ENCODE results near the gene NOSIP. TPM values are rescaled to one million over a fixed set of nuclear protein-coding genes. Genes with fewer than 3 reads are reported as not detected.

Gene NOSIP
- total RNA-seq, 1 donor from 2014 or later = 105 TPM

DNA sequence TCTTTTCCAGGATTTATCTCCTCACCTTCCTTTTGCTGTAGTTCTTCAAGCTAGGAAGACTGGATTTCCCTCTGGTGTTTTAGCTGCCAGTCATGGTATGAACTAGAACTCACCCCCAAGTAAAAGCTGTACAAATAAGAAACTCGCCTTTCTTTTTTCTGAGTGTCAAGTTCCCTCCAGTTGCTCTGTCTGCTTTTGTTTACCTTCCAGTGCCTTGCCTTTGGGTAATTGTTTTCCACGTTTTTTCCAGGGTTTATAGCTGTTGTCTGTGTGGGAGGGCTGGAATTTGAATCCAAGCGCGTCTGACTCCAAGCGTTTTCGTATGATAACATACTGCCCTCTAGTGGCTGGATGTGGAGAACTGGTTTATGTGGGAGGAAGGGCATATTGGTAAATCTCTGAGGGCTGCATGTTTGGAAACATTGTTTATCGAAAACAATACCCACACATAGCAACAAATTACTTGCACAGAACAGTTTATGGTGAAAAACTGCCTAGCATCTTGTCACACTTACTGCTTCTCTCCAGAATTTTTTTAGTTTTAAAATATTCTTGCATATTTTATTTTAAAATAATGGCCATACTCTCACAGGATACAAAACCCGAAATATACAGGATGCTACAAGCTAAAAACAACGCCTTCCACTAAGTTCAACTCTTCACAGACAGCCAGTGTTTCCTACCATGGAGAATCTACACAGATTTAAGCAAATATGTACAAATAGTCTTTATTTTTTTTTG lies 33.4 kb downstream of the NOSIP start:
- peak; percentile 86 to 92 for DNase-seq (ENCODE audit: low read depth in 2 of 2)

DNA sequence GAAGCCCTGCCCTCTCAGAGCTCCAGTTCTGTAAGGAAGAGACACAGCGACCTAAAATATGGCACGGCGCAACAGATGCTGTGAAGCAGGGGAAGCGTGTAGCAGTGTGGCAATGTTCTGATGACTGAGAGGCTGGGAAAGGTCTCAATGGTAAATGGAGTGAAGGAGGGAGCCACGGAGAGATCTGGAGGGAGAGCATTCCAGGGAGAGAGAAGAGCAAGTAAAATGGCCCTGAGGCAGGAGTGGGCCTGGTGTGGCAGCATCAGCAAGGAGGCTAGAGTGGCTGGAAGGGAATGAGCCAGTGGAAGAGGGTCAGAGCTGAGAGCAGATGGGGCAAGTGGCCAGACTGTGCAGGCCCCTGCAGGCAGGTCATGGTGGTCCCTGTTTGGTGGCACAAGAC lies 36.2 kb downstream of the NOSIP start:
- no peak for DNase-seq (ENCODE audit: low read depth in 2 of 2)

DNA sequence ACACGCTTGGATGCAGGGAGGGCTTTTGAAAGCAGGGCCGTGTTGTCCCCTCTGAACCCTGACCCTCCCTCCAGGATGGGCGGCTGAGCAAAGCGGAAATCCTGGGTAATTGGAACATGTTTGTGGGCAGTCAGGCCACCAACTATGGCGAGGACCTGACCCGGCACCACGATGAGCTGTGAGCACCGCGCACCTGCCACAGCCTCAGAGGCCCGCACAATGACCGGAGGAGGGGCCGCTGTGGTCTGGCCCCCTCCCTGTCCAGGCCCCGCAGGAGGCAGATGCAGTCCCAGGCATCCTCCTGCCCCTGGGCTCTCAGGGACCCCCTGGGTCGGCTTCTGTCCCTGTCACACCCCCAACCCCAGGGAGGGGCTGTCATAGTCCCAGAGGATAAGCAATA lies 37.3 kb downstream of the NOSIP start:
- DNase-seq (ENCODE audit: low read depth in 2 of 2) = no peak

DNA sequence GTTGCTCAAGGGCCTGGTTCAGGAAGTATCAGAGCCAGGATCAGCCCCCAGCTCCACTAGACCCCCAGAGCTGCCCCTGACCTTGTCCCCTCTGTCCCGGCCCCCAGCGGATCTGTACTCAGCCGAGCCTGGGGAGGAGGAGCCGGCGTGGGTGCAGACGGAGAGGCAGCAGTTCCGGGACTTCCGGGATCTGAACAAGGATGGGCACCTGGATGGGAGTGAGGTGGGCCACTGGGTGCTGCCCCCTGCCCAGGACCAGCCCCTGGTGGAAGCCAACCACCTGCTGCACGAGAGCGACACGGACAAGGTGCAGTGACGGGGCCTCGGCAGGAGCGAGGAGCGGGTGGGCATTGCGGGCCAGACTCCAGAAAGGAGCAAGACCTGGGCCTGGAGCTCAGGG lies 37.9 kb downstream of the NOSIP start:
- DNase-seq (ENCODE audit: low read depth in 2 of 2) = no peak

DNA sequence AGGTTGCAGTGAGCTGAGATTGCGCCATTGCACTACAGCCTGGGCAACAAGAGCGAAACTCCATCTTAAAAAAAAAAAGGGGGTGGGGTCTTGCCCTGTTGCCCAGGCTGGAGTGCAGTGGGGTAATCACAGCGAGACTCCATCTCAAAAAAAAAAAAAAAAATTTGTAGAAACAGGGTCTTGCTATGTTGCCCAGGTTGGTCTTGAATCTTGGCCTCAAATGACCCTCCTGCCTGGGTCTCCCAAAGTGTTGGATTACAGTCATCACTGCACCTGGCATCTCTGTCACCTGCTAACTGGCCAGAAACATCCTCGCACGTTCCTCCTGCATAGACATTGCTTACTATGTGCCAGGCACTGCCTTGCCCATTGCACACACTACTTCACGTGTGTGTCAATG lies 38.4 kb downstream of the NOSIP start:
- DNase-seq (ENCODE audit: low read depth in 2 of 2) = no peak

DNA sequence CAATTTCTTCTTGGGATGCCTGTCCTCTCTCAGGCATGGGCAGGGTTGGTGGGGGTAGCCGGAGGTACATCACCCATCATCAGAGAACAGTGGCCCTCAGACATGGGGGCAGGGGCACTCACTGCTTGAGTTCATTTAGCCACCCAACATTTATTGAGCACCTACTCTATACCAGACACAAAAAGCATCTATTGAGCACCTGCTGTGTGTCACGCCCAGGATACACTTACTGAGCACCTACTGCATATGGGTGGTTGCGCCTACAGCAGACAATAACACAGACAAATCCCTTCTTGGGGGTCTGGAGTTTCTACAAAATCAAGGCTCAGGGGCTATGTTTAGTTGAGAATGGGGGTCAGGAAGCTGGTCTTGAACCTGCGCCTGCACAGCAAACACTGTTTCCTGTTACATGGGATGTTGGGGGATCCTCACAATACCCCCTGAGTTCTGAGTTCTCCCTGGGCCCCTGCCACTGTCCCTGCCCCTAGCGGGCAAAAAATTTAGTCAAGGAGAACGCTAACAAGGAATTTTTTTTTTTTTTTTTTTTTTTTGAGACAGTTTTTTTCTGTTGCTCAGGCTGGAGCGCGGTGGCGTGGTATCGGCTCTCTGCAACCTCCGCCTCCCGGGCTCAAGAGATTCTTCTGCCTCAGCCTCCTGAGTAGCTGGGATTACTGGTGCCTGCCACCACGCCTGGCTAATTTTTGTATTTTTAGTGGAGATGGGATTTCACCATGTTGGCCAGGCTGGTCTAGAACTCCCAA lies 41.0 kb downstream of the NOSIP start:
- DNase-seq (ENCODE audit: low read depth in 2 of 2) = no peak

DNA sequence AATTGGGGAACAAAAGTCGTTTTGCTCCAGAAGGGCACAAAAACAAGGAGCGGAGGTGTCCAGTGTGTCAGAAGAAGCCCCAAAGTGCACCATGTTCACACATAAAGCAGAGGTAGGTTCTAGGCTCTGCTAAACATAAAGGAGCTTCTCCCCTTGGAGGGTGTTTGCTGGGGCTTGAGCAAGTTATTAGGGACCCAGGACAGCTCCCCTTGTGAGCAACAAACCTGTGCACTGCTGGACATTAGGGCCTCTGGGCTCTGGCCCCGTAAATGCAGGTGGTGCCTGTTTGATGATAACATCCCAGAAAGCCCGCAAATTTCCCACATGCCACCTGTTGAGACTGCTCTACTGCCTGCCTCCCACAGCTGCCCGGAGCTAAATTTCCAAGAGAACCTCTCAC lies 41.7 kb downstream of the NOSIP start:
- no peak for DNase-seq (ENCODE audit: low read depth in 2 of 2)

DNA sequence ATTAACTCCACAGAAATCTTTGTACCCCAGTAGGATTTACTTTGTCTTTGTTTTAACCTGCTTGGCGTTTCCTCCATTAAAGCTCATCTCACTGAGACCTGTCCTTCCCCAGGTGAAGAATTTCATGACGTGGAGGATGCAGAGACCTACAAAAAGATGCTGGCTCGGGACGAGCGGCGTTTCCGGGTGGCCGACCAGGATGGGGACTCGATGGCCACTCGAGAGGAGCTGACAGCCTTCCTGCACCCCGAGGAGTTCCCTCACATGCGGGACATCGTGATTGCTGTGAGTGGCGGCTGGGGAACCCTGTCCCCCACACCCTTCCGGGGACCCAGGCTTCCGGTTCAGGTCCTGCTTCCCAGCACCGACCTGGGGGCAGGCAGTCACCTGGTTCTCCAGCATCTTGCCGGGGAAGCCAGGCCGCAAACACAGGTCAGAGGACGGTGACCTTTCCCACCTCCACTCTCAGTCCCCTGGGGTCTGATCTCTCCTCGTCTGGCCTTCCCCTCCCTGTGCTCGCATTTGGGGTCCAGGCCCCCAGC lies 43.4 kb downstream of the NOSIP start:
- no peak for DNase-seq (ENCODE audit: low read depth in 2 of 2)

DNA sequence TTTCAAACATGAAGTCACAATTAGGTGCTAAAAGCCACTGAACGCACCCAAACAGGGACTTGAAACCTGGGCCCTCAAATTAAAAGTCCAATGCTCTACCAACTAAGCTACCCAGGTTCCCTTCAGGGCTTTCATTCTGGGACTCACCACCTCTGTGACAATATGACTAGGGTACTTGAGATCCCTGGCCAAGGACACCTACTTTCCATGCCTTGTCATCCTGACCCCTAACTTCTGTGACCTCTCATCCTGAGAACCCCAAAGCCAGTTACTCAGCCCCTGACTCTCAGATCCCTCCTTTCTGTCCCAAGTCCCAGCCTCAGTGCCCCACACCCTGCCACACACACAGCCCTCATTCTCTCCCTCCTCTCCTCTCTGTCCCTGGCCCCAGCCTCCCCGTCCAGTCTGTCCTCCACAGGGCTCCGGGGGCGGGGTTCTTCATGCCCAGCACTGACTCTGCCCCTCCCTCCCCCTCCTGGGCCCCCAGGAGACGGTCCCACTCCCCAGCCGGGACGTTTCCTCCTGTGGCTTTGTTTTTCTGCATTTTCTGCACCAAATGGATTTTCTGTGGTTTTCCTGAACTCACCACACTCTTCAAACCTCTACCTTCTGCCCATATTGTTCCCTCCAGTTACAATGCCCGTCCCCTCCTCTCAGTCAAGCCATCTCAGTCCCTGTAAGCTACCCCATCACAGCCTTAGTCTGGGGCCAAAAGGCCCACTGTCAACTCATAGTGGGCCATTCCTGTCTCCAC lies 45.5 kb downstream of the NOSIP start:
- no peak for DNase-seq (ENCODE audit: low read depth in 2 of 2)

DNA sequence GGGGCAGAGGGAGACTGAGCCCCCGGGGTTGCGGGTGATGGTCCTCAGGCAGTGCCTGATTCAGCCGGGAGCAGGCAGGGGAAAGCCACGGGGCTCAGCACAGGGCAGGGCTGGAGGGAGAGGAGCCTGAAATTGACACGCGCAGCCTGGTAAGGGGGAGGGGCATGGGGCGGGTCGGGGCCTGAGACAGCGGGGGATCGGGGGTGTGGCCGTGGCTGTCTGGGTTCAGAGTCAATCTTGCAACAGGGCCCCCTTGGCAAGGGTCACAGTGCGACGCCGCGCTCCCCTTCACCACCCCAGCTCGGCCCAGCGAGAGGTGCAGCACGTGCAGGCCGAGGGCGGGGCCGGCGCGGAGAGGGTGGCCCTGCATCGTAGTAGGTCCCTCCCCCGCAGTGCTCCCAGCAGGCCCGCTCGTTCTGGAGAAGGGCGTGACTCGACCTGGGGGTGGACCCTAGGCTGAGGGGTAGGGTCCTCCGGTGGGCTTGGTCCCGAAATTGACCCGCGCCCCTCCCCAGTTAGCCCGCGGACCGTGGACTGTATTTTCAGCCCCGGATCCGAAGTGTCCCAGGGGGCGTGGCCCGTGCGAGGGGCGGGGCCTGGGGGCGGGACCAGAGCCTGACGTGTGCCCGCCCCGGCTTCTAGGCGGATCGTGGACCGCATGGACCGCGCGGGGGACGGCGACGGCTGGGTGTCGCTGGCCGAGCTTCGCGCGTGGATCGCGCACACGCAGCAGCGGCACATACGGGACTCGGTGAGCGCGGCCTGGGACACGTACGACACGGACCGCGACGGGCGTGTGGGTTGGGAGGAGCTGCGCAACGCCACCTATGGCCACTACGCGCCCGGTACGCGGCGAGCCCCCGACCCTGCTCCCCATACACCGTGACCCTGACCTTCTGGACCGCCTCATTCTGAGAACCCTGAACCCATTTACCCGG lies 46.5 kb downstream of the NOSIP start:
- DNase-seq (ENCODE audit: low read depth in 2 of 2) = peak; percentile 59 to 65

DNA sequence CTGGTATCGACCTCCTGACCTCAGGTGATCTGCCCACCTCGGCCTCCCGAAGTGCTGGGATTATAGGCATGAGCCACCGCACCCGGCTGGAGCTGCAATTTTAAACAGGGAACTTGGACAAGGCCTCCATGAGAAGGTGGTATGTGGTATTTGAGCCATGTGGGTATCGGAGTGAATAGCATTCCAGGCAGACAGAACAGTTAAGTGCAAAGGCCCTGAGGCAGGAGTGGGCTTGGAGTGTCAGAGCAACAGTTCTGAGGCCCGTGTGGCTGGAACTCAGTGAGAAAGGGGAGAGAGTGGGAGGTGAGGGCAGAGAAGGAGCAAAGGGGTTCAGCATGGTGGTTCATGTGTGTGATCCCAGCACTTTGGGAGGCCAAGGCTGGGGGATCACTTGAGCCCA lies 49.6 kb downstream of the NOSIP start:
- DNase-seq (ENCODE audit: low read depth in 2 of 2) = no peak

DNA sequence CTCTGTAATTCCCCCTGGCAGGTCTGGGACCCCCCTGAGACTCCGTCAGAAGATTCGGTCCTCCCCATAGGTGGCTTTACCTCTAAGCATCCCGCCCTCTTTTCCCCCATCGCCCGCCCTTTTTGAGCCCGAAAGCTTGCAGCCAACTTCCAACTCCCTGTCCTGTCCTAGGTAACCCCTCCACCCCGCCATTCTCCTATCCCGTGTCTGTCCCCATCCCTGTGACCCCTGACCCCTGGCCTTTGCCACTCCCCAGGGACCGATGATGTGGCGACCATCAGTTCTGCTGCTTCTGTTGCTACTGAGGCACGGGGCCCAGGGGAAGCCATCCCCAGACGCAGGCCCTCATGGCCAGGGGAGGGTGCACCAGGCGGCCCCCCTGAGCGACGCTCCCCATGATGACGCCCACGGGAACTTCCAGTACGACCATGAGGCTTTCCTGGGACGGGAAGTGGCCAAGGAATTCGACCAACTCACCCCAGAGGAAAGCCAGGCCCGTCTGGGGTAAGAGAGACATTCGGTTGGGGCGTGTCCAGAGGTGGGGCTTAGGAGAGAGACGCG lies 52.1 kb downstream of the NOSIP start:
- DNase-seq (ENCODE audit: low read depth in 2 of 2) = peak in 1 of 2 donors; percentile 67

DNA sequence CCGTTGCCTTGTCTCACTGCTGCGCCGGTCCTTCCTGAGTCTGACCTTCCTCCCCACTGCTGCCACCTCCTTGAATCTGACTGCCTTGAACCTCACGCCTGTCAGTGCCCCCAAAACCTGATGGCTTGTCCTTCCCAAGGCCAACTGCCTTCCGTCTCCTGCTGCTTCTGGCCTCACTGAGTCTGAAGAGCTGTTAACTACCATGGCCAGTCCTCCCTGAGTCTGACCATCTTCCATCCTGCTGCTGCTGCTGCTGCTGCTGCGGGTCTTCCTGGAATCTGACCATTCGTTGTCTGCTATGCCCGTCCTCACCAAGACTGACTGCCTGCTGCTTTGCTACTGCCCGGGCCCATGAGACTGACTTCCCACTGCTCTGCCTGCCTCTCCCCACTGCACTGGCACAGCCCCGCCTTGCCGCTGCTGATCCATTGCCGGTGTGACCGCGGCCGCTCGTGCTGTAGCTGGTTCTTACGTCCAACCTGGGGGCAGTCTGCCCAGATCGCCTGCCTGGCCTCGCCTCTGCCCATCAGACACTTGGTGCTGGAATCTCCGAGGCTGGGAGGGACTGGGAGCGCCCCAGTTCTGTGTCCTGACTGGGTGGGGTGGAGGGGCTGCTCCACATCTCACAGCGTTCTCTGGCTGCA lies 55.4 kb downstream of the NOSIP start:
- DNase-seq (ENCODE audit: low read depth in 2 of 2) = no peak

DNA sequence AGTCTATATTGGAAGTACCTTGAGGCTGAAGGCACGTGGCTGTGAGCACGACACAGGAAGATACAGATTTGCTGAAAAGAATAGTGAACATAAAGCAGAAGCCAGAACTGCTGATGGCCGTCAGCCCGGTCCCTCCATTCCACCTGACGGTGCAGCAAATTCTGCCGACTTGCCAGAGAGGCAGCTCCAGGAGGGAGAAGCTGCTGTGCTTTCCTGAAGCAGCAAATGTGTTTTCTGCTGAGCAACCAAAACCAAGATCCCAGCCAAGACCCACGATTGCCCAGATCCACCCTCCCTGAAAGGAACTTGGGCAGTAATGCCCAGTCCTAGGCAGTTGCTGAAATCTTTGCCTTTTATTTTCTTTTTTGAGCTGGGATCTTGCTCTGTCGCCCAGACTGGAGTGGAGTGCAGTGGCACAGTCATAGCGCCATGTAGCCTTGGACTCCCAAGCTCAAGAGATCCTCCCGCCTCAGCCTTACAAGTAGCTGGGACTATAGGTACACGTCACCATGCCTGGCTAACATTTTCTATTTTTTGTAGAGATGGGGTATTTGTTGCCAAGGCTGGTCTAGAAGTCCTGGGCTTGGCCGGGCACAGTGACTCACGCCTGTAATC lies 59.5 kb downstream of the NOSIP start:
- no peak for DNase-seq (ENCODE audit: low read depth in 2 of 2)

DNA sequence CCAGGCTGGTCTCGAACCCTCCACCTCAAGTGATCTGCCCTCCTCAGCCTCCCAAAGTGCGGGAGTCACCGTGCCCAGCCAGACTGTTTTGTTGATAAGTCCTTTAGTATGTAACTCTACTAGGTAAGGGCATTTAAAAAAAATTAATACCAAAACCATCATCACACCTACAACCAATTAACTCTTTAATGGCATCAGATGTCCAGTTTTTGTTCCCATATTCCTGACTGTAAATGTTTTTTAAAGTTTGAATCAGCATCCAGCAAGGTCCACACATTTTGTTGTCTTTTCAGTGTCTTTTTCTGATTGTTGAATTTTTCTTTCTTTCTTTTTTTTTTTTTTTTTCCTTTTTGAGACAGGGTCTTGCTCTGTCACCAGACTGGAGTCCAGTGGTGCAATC lies 62.3 kb downstream of the NOSIP start:
- no peak for DNase-seq (ENCODE audit: low read depth in 2 of 2)

DNA sequence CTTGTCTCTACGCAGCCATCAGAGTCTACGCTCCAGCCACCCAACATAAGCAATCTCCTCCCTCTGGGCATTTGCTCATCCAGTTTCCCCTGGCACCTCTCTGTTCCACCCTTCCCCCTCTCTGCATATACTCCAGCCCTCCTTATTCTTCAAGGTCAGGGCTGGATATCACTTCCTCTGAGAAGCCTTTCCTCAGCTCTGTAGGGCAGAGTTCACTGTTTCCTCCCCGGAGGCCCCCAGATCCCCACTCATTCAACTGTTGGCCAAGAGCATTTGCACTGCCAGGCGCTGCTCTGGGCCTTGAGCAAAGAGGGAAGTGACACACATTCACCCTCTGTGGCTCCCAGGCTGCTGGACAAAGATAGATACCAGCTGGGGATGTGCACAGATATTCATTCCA lies 64.6 kb downstream of the NOSIP start:
- DNase-seq (ENCODE audit: low read depth in 2 of 2) = peak in 1 of 2 donors; percentile 50

DNA sequence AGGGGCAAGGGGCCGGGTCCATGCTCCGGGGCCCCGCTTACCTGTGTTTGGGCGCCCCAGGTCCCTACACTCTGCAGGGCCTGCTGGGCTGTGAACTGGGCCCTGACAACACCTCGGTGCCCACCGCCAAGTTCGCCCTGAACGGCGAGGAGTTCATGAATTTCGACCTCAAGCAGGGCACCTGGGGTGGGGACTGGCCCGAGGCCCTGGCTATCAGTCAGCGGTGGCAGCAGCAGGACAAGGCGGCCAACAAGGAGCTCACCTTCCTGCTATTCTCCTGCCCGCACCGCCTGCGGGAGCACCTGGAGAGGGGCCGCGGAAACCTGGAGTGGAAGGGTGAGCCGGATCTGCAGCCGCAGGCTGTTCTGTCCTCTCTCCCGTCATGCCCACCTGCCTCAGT lies 66.2 kb downstream of the NOSIP start:
- DNase-seq (ENCODE audit: low read depth in 2 of 2) = no peak

DNA sequence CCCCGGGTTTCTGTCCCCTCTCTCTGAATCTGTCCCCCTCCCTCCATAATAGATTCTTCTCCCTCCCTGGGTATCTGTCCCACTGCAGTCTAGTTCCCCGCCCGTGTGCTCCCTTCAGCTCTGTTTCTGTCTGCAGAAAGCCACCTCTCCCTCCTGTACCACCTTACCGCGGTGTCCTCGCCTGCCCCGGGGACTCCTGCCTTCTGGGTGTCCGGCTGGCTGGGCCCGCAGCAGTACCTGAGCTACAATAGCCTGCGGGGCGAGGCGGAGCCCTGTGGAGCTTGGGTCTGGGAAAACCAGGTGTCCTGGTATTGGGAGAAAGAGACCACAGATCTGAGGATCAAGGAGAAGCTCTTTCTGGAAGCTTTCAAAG lies 66.6 kb downstream of the NOSIP start:
- no peak for DNase-seq (ENCODE audit: low read depth in 2 of 2)

DNA sequence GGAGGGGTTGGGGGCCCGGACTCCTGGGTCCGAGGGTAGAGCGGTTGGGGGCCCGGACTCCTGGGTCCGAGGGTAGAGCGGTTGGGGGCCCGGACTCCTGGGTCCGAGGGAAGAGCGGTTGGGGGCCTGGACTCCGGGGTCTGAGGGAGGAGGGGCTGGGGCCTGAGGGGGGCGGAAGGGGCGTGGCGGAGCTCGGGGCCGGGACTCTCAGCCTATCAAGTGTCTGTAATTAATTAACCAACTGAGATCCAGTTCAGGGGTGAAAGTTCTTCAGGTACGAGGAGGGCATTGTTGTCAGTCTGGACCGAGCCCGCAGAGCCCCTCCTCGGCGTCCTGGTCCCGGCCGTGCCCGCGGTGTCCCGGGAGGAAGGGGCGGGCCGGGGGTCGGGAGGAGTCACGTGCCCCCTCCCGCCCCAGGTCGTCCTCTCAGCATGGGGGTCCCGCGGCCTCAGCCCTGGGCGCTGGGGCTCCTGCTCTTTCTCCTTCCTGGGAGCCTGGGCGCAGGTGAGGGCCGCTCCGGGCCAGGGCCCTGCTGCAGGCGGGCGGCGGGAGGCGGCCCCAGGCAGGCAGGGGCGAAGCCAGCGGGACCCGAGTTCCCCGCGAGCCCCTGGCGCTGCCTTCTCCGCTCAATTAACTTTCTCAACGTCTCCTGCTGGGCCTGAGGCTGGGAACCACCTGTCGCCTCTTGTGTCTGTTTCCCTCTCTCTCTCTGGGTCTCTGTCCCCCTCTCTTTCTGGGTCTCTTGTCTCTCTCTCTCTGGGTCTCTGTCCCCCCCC lies 67.2 kb downstream of the NOSIP start:
- DNase-seq (ENCODE audit: low read depth in 2 of 2) = peak in 1 of 2 donors; percentile 54
